Left ventricle myocardium inferior (tissue), 1 donor: ENCODE measurements around the gene ATF2. TPM values are rescaled to one million over a fixed set of nuclear protein-coding genes. Genes with fewer than 3 reads are reported as not detected.

Experiments used
- DNase-seq: peaks from one replicate; pipeline ENCODE4 v3.0.0-alpha.2; 2020
- H3K27ac ChIP-seq: fragments of 200-600 bp; replicated peaks from 2 replicates; pipeline ENCODE4 v1.8.0; 2021
- H3K27me3 ChIP-seq: fragments of 200-600 bp; 2 replicates; pipeline ENCODE4 v1.8.0; 2021; ENCODE audit warnings: low read depth
- H3K36me3 ChIP-seq: fragments of 200-600 bp; 2 replicates; pipeline ENCODE4 v1.8.0; 2021
- H3K4me1 ChIP-seq: fragments of 200-600 bp; 2 replicates; pipeline ENCODE4 v1.8.0; 2021
- H3K4me3 ChIP-seq: fragments of 200-600 bp; 2 replicates; pipeline ENCODE4 v1.8.0; 2021; ENCODE audit warnings: mild to moderate bottlenecking, moderate library complexity
- H3K9me3 ChIP-seq: fragments of 200-600 bp; replicated peaks from 2 replicates; pipeline ENCODE4 v1.8.0; 2021
- intact Hi-C: fragments of 100-400 bp; cut with micrococcal nuclease; formaldehyde crosslinking; loops from one replicate; pipeline ENCODE4 v1.11.0; 2022
- total RNA-seq: library from RNA; stranded (reverse); fragmentation: NEBNext Ultra II Directional; extraction: Animal tissue kit (Norgen Biotek cat#: 25700); gene quantifications from one replicate; pipeline ENCODE4 v1.2.1, GENCODE V29; 2021
- TF ChIP-seq, protein P1 (sequence below): fragments of 200-600 bp; IDR thresholded peaks from 2 replicates; pipeline ENCODE4 v1.8.0; 2021; ENCODE audit warnings: antibody characterized with exemption, mild to moderate bottlenecking, borderline replicate concordance
- donor health status: DM: no; HTN: yes; CAD: no; lungs with severe emphysema.

ATF2 gene
- total RNA-seq, 1 donor from 2014 or later = 24.1 TPM

DNA sequence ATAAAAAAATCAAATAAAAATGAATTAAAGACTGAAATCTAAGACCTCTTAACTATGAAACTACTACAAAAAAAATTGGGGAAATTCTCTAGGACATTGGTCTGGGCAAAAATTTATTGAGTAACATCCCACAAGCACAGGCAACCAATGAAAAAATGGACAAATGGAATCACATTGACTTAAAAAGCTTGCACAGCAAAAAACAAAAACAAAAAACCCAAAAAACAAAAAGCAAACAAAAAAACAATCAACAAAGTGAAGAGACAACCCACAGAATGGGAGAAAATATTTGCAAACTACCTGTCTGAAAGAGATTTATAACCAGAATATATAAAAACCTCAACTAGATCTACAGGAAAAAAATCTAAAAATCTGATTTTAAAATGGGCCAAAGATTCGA, 99.5 kb downstream of the ATF2 start:
- no peaks in the 10 kb centered on the region for H3K4me1 ChIP-seq
- no peak overlapping the region for H3K4me3 ChIP-seq
- DNase-seq = no peak
- H3K36me3 ChIP-seq = peaks cover 18% of the 10 kb centered on the region
- no peaks in the 10 kb centered on the region for H3K27me3 ChIP-seq
- no peaks in the 10 kb centered on the region for H3K9me3 ChIP-seq
- intact Hi-C loops = no loop called here
- H3K27ac ChIP-seq = no peak overlapping the region
- TF ChIP-seq, protein P1, sequence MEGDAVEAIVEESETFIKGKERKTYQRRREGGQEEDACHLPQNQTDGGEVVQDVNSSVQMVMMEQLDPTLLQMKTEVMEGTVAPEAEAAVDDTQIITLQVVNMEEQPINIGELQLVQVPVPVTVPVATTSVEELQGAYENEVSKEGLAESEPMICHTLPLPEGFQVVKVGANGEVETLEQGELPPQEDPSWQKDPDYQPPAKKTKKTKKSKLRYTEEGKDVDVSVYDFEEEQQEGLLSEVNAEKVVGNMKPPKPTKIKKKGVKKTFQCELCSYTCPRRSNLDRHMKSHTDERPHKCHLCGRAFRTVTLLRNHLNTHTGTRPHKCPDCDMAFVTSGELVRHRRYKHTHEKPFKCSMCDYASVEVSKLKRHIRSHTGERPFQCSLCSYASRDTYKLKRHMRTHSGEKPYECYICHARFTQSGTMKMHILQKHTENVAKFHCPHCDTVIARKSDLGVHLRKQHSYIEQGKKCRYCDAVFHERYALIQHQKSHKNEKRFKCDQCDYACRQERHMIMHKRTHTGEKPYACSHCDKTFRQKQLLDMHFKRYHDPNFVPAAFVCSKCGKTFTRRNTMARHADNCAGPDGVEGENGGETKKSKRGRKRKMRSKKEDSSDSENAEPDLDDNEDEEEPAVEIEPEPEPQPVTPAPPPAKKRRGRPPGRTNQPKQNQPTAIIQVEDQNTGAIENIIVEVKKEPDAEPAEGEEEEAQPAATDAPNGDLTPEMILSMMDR = no peak

DNA sequence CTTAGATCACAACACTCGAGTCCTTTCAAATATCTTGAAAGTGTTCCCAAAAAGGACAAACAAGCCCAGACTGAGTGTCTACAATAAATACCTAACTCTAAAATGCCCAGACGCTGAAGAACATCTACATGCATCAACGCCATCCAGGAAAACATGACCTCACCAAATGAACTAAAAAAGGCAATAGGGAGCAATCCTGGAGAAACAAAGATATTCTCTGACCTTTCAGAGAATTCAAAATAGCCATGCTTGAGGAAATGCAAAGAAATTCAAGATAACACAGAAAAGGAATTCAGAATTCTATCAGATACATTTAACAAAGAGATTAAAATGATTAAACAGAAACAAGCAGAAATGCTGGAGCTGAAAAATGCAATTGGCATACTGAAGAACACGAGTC, 101.6 kb downstream of the ATF2 start:
- H3K4me3 ChIP-seq = no peak overlapping the region
- TF ChIP-seq, protein P1 = no peak
- H3K27me3 ChIP-seq = no peaks in the 10 kb centered on the region
- H3K4me1 ChIP-seq = no peaks in the 10 kb centered on the region
- peaks cover 11% of the 10 kb centered on the region for H3K36me3 ChIP-seq
- DNase-seq = no peak
- H3K9me3 ChIP-seq = no peaks in the 10 kb centered on the region
- intact Hi-C loops = no loop called here
- no peak overlapping the region for H3K27ac ChIP-seq

DNA sequence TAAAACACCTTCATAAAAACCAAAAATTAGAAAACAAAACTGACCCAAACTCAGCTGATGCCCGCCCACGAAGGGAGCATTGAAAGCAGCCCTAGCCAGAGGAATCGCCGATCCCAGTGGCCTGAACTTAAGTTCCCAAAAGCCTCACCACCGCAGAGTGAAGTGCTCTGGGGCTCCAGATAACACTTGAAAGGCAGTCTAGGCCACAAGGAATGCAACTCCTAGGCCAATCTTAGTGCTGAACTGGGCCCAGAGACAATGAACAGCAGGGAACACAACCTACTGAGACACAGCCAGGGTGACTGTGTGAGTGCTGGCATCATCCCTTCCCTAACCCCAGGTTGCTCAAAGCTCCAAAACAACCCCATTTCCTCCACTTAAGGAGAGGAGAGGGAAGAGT, 103.2 kb downstream of the ATF2 start:
- TF ChIP-seq, protein P1 = no peak
- intact Hi-C loops = no loop called here

DNA sequence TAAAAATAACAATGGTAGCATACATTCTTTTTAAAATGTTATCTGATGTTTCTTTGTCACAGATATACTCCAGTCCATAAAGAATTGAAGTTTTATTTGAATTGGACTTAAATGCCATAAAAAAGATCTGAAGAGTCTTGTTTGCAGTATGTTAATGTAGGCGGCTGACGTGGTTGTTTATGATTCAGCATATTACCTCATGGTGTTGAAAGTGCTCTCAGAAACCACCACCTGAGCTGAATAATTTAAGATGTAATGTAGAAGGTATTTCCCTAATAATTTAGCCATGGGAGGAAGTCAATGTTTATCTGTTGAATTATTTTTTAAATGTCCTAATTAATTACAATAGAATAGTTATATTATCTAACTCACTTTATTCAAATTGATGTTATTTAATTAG, 104.3 kb downstream of the ATF2 start:
- Histone ChIP-seq H3K9me3 (no peaks in the 10 kb centered on the region), H3K4me3 (no peak overlapping the region)
- TF ChIP-seq, protein P1 = no peak

More for the DNA sequence above, 103.2 kb downstream of the ATF2 start:
- Histone ChIP-seq H3K4me3 (no peak overlapping the region), H3K9me3 (no peaks in the 10 kb centered on the region), H3K27me3 (no peaks in the 10 kb centered on the region), H3K4me1 (no peaks in the 10 kb centered on the region), H3K27ac (no peak overlapping the region), H3K36me3 (peaks cover 4% of the 10 kb centered on the region)
- no peak for DNase-seq

DNA sequence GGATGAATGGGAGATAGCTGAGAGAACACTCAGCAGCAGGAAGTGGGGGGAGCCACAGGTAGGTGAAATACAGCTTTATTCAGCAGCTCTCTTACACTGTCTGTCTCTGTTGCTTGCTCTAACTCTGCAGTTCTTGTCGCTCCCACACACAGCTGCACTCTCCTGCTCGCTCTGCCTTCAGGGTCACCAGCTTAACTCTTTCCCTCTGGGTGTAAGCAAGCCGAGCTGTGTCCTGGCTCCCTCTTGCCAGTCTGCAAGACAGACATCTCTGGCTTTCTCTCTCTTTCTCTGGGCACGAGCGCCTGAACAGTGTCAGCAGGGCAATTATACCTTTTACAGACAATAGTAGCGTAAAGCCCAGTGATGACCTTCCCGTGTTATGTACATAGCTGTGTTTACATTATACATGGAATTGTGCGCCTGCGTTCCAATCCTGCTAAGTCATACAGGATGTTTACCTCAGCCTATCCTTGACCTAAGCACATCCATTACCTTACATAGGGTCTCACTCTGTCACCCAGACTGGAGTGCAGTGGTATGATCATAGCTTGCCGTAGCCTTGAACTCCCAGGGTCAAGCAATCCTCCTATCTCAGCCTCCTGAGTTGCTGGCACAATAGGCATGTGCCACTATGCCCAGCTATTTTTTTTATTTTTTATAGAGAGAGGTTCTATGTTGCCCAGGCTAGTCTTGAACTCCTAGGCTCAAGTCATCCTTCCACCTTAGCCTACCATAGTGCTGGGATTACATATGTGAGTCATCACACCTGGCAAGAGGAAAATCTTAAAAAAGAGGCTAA, 105.0 kb downstream of the ATF2 start:
- Histone ChIP-seq H3K36me3 (peaks cover 9% of the 10 kb centered on the region), H3K4me1 (no peaks in the 10 kb centered on the region), H3K9me3 (no peaks in the 10 kb centered on the region), H3K4me3 (no peak overlapping the region), H3K27ac (no peak overlapping the region), H3K27me3 (no peaks in the 10 kb centered on the region)
- DNase-seq = no peak
- intact Hi-C loops = no loop called here
- TF ChIP-seq, protein P1 = no peak

More for the DNA sequence above, 104.3 kb downstream of the ATF2 start:
- Histone ChIP-seq H3K36me3 (peaks cover 9% of the 10 kb centered on the region), H3K27ac (no peak overlapping the region), H3K4me1 (no peaks in the 10 kb centered on the region), H3K27me3 (no peaks in the 10 kb centered on the region)
- intact Hi-C loops = no loop called here
- no peak for DNase-seq
